H1 (cell line): ENCODE measurements around the gene IWS1. TPM values are rescaled to one million over a fixed set of nuclear protein-coding genes. Genes with fewer than 3 reads are reported as not detected.

ENCODE experiments used
- CTCF ChIA-PET: fragments of 300-600 bp; sonication (Branson Sonifier 250); formaldehyde crosslinking; loops from one replicate; lab custom pipeline; 2021; ENCODE audit not compliant: partially characterized antibody; lab: Charles Lee
- POLR2A ChIA-PET: fragments of 300-600 bp; sonication (Branson Sonifier 250); formaldehyde crosslinking; loops from one replicate; lab custom pipeline; 2021; ENCODE audit warnings: inconsistent platforms; ENCODE audit not compliant: partially characterized antibody; lab: Charles Lee
- DNase-seq, 2 experiments: peaks; one replicate each; pipeline versions ENCODE4 v3.0.0 to v3.0.0-alpha.2; 2010 to 2022; ENCODE audit warnings: low spot score in 2 of 2, low read depth in 1 of 2, mixed read lengths in 1 of 2
- FAIRE-seq: peaks from 2 replicates; lab custom pipeline; 2011; peaks lifted over from hg19 to GRCh38; lab: Jason Lieb, UNC
- H2AFZ ChIP-seq: 2 replicates; pipeline ENCODE4 v1.8.1; 2012; ENCODE audit warnings: low read length, inconsistent platforms
- H2AK5ac ChIP-seq: 2 replicates; pipeline ENCODE4 v1.6.1; 2013; ENCODE audit warnings: low read depth, low read length
- H2BK120ac ChIP-seq: replicated peaks from 2 replicates; pipeline ENCODE3; 2013; ENCODE audit warnings: low read depth, low read length, inconsistent platforms
- H2BK12ac ChIP-seq: 2 replicates; pipeline ENCODE4 v1.6.1; 2013; ENCODE audit warnings: low read depth, low read length
- H2BK15ac ChIP-seq: 2 replicates; pipeline ENCODE4 v1.6.1; 2013; ENCODE audit warnings: low read length
- H2BK20ac ChIP-seq: 2 replicates; pipeline ENCODE4 v1.6.1; 2013; ENCODE audit warnings: low read length
- H2BK5ac ChIP-seq: 2 replicates; pipeline ENCODE4 v1.6.1; 2013; ENCODE audit warnings: low read depth, low read length
- H3K14ac ChIP-seq: 2 replicates; pipeline ENCODE4 v1.6.1; 2013; ENCODE audit warnings: inconsistent platforms; ENCODE audit not compliant: insufficient read length
- H3K18ac ChIP-seq: 2 replicates; pipeline ENCODE4 v1.6.1; 2013; ENCODE audit warnings: low read length; ENCODE audit errors: extremely low read depth
- H3K23ac ChIP-seq: 2 replicates; pipeline ENCODE4 v1.6.1; 2013; ENCODE audit warnings: inconsistent platforms; ENCODE audit not compliant: insufficient read length
- H3K23me2 ChIP-seq: 2 replicates; pipeline ENCODE4 v1.6.1; 2013; ENCODE audit warnings: low read depth, low read length
- H3K27ac ChIP-seq: 2 replicates; pipeline ENCODE4 v1.6.1; 2011; ENCODE audit warnings: low read depth, low read length, inconsistent platforms
- H3K27me3 ChIP-seq, 4 experiments: replicated peaks in 1 of 4; 1 replicate in 1 of 4; 2 replicates in 3 of 4; pipeline versions ENCODE4 v1.6.1 to v1.8.1; 2011 to 2013; ENCODE audit warnings: low read length in 3 of 4, mild to moderate bottlenecking in 3 of 4, inconsistent platforms in 2 of 4, mixed read lengths in 2 of 4, moderate library complexity in 1 of 4; ENCODE audit not compliant: control insufficient read depth in 3 of 4, insufficient read depth in 3 of 4; ENCODE audit errors: extremely low read depth in 1 of 4
- H3K36me3 ChIP-seq, 4 experiments: 2 replicates each; pipeline versions ENCODE4 v1.6.1 to v1.8.1; 2011 to 2013; ENCODE audit warnings: mild to moderate bottlenecking in 4 of 4, low read length in 3 of 4, moderate library complexity in 2 of 4, control low read depth in 1 of 4, inconsistent platforms in 1 of 4; ENCODE audit not compliant: insufficient read depth in 4 of 4, control insufficient read depth in 2 of 4
- H3K4ac ChIP-seq: replicated peaks from 2 replicates; pipeline ENCODE3; 2013; ENCODE audit warnings: low read length, low read depth, mixed read lengths, inconsistent platforms; ENCODE audit not compliant: insufficient read length
- H3K4me1 ChIP-seq, 4 experiments: replicated peaks in 1 of 4; 1 replicate in 1 of 4; 2 replicates in 3 of 4; pipeline versions ENCODE4 v1.6.1 to v1.8.1; 2011 to 2013; ENCODE audit warnings: low read length in 3 of 4, inconsistent platforms in 2 of 4, mixed read lengths in 1 of 4; ENCODE audit not compliant: insufficient read depth in 4 of 4, control insufficient read depth in 3 of 4
- H3K4me2 ChIP-seq, 2 experiments: 2 replicates each; pipeline versions ENCODE4 v1.6.1 to v1.8.1; 2011 to 2013; ENCODE audit warnings: low read depth in 2 of 2, low read length in 2 of 2, control low read depth in 1 of 2, inconsistent platforms in 1 of 2, mild to moderate bottlenecking in 1 of 2; ENCODE audit not compliant: insufficient read depth in 1 of 2
- H3K4me3 ChIP-seq, 4 experiments: fragments of 200-600, 300-600 bp in 1 of 4; sonication (generic), shearing (Covaris generic), sonication (Bioruptor Twin) in 1 of 4; 2 replicates each; pipeline versions ENCODE4 v1.5.1 to v1.8.1; 2011 to 2016; ENCODE audit warnings: low read length in 4 of 4, low read depth in 3 of 4, control low read depth in 2 of 4, inconsistent platforms in 2 of 4, mild to moderate bottlenecking in 2 of 4, mixed read lengths in 1 of 4, moderate library complexity in 1 of 4; ENCODE audit not compliant: insufficient read depth in 2 of 4; ENCODE audit errors: extremely low read depth in 1 of 4
- H3K56ac ChIP-seq: replicated peaks from 2 replicates; pipeline ENCODE3; 2013; ENCODE audit warnings: low read depth, mild to moderate bottlenecking, mixed read lengths, low read length, inconsistent platforms; ENCODE audit not compliant: insufficient read length
- H3K79me1 ChIP-seq: 2 replicates; pipeline ENCODE4 v1.6.1; 2013; ENCODE audit warnings: low read depth, low read length, control low read depth
- H3K79me2 ChIP-seq, 2 experiments: 2 replicates each; pipeline versions ENCODE4 v1.6.1 to v1.8.1; 2012 to 2013; ENCODE audit warnings: low read length in 2 of 2, mild to moderate bottlenecking in 2 of 2, inconsistent platforms in 1 of 2; ENCODE audit not compliant: insufficient read depth in 2 of 2, control insufficient read depth in 1 of 2
- H3K9ac ChIP-seq, 4 experiments: replicated peaks in 1 of 4; 1 replicate in 1 of 4; 2 replicates in 3 of 4; pipeline versions ENCODE4 v1.6.1 to v1.8.1; 2011 to 2013; ENCODE audit warnings: low read depth in 3 of 4, low read length in 3 of 4, control low read depth in 2 of 4, mild to moderate bottlenecking in 2 of 4, moderate library complexity in 2 of 4, inconsistent platforms in 1 of 4; ENCODE audit errors: extremely low read depth in 1 of 4
- H3K9me3 ChIP-seq, 2 experiments: 2 replicates each; pipeline versions ENCODE4 v1.6.1 to v1.8.1; 2012 to 2013; ENCODE audit warnings: mild to moderate bottlenecking in 2 of 2, moderate library complexity in 2 of 2, control low read depth in 1 of 2, inconsistent platforms in 1 of 2, low read depth in 1 of 2, low read length in 1 of 2, mixed read lengths in 1 of 2; ENCODE audit not compliant: insufficient read depth in 2 of 2
- H4K20me1 ChIP-seq, 2 experiments: replicated peaks in 1 of 2; 2 replicates each; pipeline versions ENCODE3 to v1.8.1; 2011 to 2013; ENCODE audit warnings: inconsistent platforms in 2 of 2, low read length in 2 of 2, mild to moderate bottlenecking in 1 of 2; ENCODE audit not compliant: insufficient read depth in 2 of 2, control insufficient read depth in 1 of 2
- H4K5ac ChIP-seq: 2 replicates; pipeline ENCODE4 v1.6.1; 2013; ENCODE audit warnings: low read length, low read depth, mixed read lengths, inconsistent platforms; ENCODE audit not compliant: insufficient read length
- H4K8ac ChIP-seq: 2 replicates; pipeline ENCODE4 v1.8.0; 2013; ENCODE audit warnings: mild to moderate bottlenecking, moderate library complexity, low read length, inconsistent platforms; ENCODE audit not compliant: insufficient read depth; ENCODE audit errors: extremely low read depth
- H4K91ac ChIP-seq: replicated peaks from 2 replicates; pipeline ENCODE3; 2013; ENCODE audit warnings: low read length, mixed read lengths, inconsistent platforms; ENCODE audit not compliant: insufficient read length
- POLR2AphosphoS5 ChIP-seq: IDR thresholded peaks from 2 replicates; pipeline ENCODE4 v1.6.1; 2011; ENCODE audit warnings: low read depth, low read length
- SRF ChIP-seq: IDR thresholded peaks from 2 replicates; pipeline ENCODE4 v1.6.1; 2011; ENCODE audit warnings: mild to moderate bottlenecking, low read depth, low read length, moderate library complexity
- WGBS, 2 experiments: shearing (Covaris generic) in 1 of 2; methylation state at CpG; one replicate each; pipeline versions ENCODE4 v1.1.6 to v1.1.7; 2013 to 2015; ENCODE audit warnings: low lambda C conversion rate in 2 of 2, mixed read lengths in 2 of 2, inconsistent platforms in 1 of 2, low coverage in 1 of 2, missing lambda C conversion rate in 1 of 2; ENCODE audit not compliant: insufficient replicate concordance in 2 of 2, insufficient coverage in 1 of 2, insufficient read length in 1 of 2; ENCODE audit errors: extremely low coverage in 1 of 2, missing lambda C conversion rate in 1 of 2; 5-methylcytosine and 5-hydroxymethylcytosine counted together
- polyA plus RNA-seq, 7 experiments: library from polyadenylated mRNA; depleted of rRNA in 3 of 7; stranded (reverse) in 5 of 7; unstranded in 2 of 7; fragments of >200 nt in 5 of 7; fragments of 200-250 nt in 2 of 7; gene quantifications; 1 replicate in 5 of 7; 2 replicates in 1 of 7; 4 replicates in 1 of 7; pipeline versions ENCODE4 v1.2.1 to v1.2.3, GENCODE V29; 2011 to 2013; ENCODE audit warnings: missing spikeins in 2 of 7, mixed read lengths in 2 of 7
- total RNA-seq: library from RNA; stranded (reverse); fragmentation: NEBNext Ultra II Directional; extraction: Animal tissue kit (Norgen Biotek cat#: 25700); gene quantifications from 2 replicates; pipeline ENCODE4 v1.2.1, GENCODE V29; 2021
- TF ChIP-seq, protein P1 (sequence below): IDR thresholded peaks from 2 replicates; pipeline ENCODE4 v1.6.1; 2012; ENCODE audit warnings: inconsistent platforms

Gene IWS1
- total and polyA plus RNA-seq, 2 of the 8 experiments (the other 6 are each of a cell fraction or from before 2014, with no cell fraction given): 18.4 to 64.8 TPM

DNA sequence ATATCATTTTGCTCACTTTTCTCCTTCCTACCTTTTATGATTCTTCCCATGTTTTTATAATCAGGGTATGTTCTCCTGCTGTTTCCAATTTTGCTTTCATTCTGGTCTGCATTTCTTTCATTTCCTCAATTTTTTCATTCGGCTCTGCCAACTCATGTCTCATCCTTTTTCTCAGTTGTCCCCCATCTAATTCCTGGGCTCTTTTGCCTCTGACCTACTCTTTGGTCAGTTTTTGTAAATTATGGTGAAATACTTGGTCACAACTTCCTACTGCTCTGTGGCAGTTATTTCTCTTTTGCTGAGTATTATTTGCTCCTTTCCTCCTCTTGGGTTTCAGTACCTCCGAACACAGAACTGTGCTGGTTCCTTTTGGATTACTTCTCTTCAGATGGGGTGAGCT lies 36.6 kb upstream of the IWS1 start:
- no peak overlapping the region for H3K23ac ChIP-seq
- H3K4ac ChIP-seq: no peak overlapping the region
- ChIA-PET POLR2A (no interaction called here), CTCF (interaction anchor here (1.4 kb wide), 1 partner anchor 133 kb away, joined by 4 read pairs; no protein-coding TSS in a partner anchor)
- H2BK120ac ChIP-seq: no peak overlapping the region
- H4K8ac ChIP-seq: no peak overlapping the region
- no peak overlapping the region for H2AFZ ChIP-seq
- H3K18ac ChIP-seq: no peak overlapping the region
- no peak overlapping the region for H2BK15ac ChIP-seq
- H2BK20ac ChIP-seq: no peak overlapping the region
- no peaks in the 10 kb centered on the region for H3K27me3 ChIP-seq
- no peak overlapping the region for H4K91ac ChIP-seq
- FAIRE-seq (no peak), DNase-seq (no peak)
- WGBS, 2 experiments: 93% methylated on average over 2 of the region's 2 CpGs; no CpG with 5 or more reads in 1 of the 2 experiments
- no peaks in the 10 kb centered on the region for H4K20me1 ChIP-seq
- no peak overlapping the region for H3K27ac ChIP-seq
- H2BK12ac ChIP-seq: no peak overlapping the region
- no peak overlapping the region for H2BK5ac ChIP-seq
- H3K23me2 ChIP-seq: no peaks in the 10 kb centered on the region
- no peak overlapping the region for H3K4me3 ChIP-seq
- H3K36me3 ChIP-seq: no peaks in the 10 kb centered on the region
- H3K9me3 ChIP-seq: no peaks in the 10 kb centered on the region
- no peaks in the 10 kb centered on the region for H3K79me1 ChIP-seq
- H3K4me2 ChIP-seq: no peak overlapping the region
- H3K4me1 ChIP-seq: peaks cover 0 to 6% (median 4%) of the 10 kb centered on the region in 4 experiments; a peak in 3 of 7 replicates
- no peaks in the 10 kb centered on the region for H3K79me2 ChIP-seq
- no peak overlapping the region for H3K9ac ChIP-seq
- no peak overlapping the region for H2AK5ac ChIP-seq
- TF ChIP-seq, protein P1, sequence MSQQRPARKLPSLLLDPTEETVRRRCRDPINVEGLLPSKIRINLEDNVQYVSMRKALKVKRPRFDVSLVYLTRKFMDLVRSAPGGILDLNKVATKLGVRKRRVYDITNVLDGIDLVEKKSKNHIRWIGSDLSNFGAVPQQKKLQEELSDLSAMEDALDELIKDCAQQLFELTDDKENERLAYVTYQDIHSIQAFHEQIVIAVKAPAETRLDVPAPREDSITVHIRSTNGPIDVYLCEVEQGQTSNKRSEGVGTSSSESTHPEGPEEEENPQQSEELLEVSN: no peak
- TF ChIP-seq SRF (no peak), POLR2AphosphoS5 (no peak)
- H3K14ac ChIP-seq: no peak overlapping the region
- no peak overlapping the region for H3K56ac ChIP-seq
- H4K5ac ChIP-seq: no peak overlapping the region
